A549 (cell line): Measurements from ENCODE around the gene SLC18A3. TPM values are rescaled to one million over a fixed set of nuclear protein-coding genes. Genes with fewer than 3 reads are reported as not detected.

Source experiments
- ATAC-seq, 2 experiments: fragments of 200-7000 bp in 1 of 2; fragments of >200 bp in 1 of 2; cut with Nextera tagmentation in 1 of 2; cut with Tn5 transposase in 1 of 2; 3 replicates each; pipeline versions ENCODE4 v1.8.0 to v1.9.1; 2018 to 2020; ENCODE audit warnings: mild to moderate bottlenecking in 1 of 2, moderate library complexity in 1 of 2
- CTCF ChIA-PET: fragments of 300-600 bp; sonication (Branson Sonifier 250); formaldehyde crosslinking; extraction: SDS; loops from one replicate; lab custom pipeline; 2021; ENCODE audit warnings: antibody characterized with exemption, inconsistent platforms; lab: Yijun Ruan, JAX
- POLR2A ChIA-PET: fragments of 350-600 bp; formaldehyde crosslinking; extraction: SDS; loops from one replicate; lab custom pipeline; 2021; ENCODE audit warnings: antibody characterized with exemption, inconsistent platforms; lab: Yijun Ruan, JAX
- DNase-seq, 2 experiments: peaks; one replicate each; pipeline versions ENCODE4 v3.0.0 to v3.0.0-alpha.2; 2011 to 2016; ENCODE audit warnings: low read depth in 1 of 2, low spot score in 1 of 2
- FAIRE-seq: peaks from 2 replicates; lab custom pipeline; 2011; peaks lifted over from hg19 to GRCh38; lab: Jason Lieb, UNC
- H3K27ac ChIP-seq, 2 experiments: fragments of >200 bp; sonication (Bioruptor Twin); formaldehyde crosslinking; 3 replicates each; pipeline ENCODE4 v1.5.1; 2016 to 2017
- H3K4me1 ChIP-seq: fragments of >200 bp; sonication (Bioruptor Twin); formaldehyde crosslinking; 3 replicates; pipeline ENCODE4 v1.6.1; 2016
- H3K4me2 ChIP-seq: fragments of >200 bp; sonication (Bioruptor Twin); formaldehyde crosslinking; 3 replicates; pipeline ENCODE4 v1.6.1; 2016
- H3K4me3 ChIP-seq: fragments of >200 bp; sonication (Bioruptor Twin); formaldehyde crosslinking; 3 replicates; pipeline ENCODE4 v1.5.1; 2016
- H3K9me3 ChIP-seq: fragments of >200 bp; sonication (Bioruptor Twin); formaldehyde crosslinking; 3 replicates; pipeline ENCODE4 v1.6.1; 2016
- CBX2 ChIP-seq: fragments of 200-600 bp; sonication (generic); IDR thresholded peaks from 2 replicates; pipeline ENCODE4 v1.6.1; 2016; ENCODE audit warnings: low read depth, mild to moderate bottlenecking, borderline replicate concordance
- CHD4 ChIP-seq: fragments of 200-600 bp; sonication (generic); IDR thresholded peaks from 2 replicates; pipeline ENCODE4 v1.6.1; 2016; ENCODE audit warnings: antibody characterized with exemption, mild to moderate bottlenecking, borderline replicate concordance
- ESRRA ChIP-seq: fragments of 150-350 bp; IDR thresholded peaks from 2 replicates; pipeline ENCODE4 v1.6.1; 2014; ENCODE audit warnings: mild to moderate bottlenecking, low read length, borderline replicate concordance
- GATA3 ChIP-seq: IDR thresholded peaks from 2 replicates; pipeline ENCODE4 v1.6.1; 2012; ENCODE audit warnings: borderline replicate concordance
- HOXA7 ChIP-seq: fragments of 250-450 bp; sonication (Bioruptor Pico); IDR thresholded peaks from 2 replicates; pipeline ENCODE4 v1.5.0; 2020; ENCODE audit warnings: mild to moderate bottlenecking, moderate library complexity
- HOXB13 ChIP-seq: fragments of 250-450 bp; sonication (Bioruptor Pico); IDR thresholded peaks from 2 replicates; pipeline ENCODE4 v1.5.0; 2020; ENCODE audit warnings: low read depth, mild to moderate bottlenecking, moderate library complexity
- HOXB5 ChIP-seq: fragments of 250-450 bp; sonication (Bioruptor Pico); IDR thresholded peaks from 2 replicates; pipeline ENCODE4 v1.5.0; 2020; ENCODE audit warnings: mild to moderate bottlenecking, moderate library complexity
- JUNB ChIP-seq: fragments of >200 bp; sonication (Bioruptor Twin); formaldehyde crosslinking; IDR thresholded peaks from 2 replicates; pipeline ENCODE4 v1.6.1; 2016
- KDM5A ChIP-seq: fragments of 200-600 bp; sonication (generic); IDR thresholded peaks from 2 replicates; pipeline ENCODE4 v1.6.1; 2016; ENCODE audit warnings: antibody characterized with exemption, mild to moderate bottlenecking
- MYC ChIP-seq: IDR thresholded peaks from 2 replicates; pipeline ENCODE4 v1.6.1; 2012; ENCODE audit warnings: mild to moderate bottlenecking, inconsistent platforms, low read length, improper control_type of control experiment, borderline replicate concordance
- NFE2L2 ChIP-seq: fragments of 150-350 bp; conservative IDR thresholded peaks from 2 replicates; pipeline ENCODE4 v1.6.1; 2014; ENCODE audit warnings: low read length
- NR3C1 ChIP-seq: fragments of >200 bp; sonication (Bioruptor Twin); formaldehyde crosslinking; IDR thresholded peaks from 3 replicates; pipeline ENCODE4 v1.6.1; 2017
- POLR2AphosphoS2 ChIP-seq: conservative IDR thresholded peaks from 2 replicates; pipeline ENCODE4 v1.6.1; 2012; ENCODE audit warnings: low read length, improper control_type of control experiment, inconsistent platforms
- RAD21 ChIP-seq, 2 experiments: fragments of >200 bp in 1 of 2; sonication (Bioruptor Twin) in 1 of 2; formaldehyde crosslinking in 1 of 2; IDR thresholded peaks in 1 of 2; conservative IDR thresholded peaks in 1 of 2; 2 replicates in 1 of 2; 3 replicates in 1 of 2; pipeline ENCODE4 v1.6.1; 2012 to 2018; ENCODE audit warnings: inconsistent platforms in 1 of 2
- RCOR1 ChIP-seq: fragments of 150-350 bp; IDR thresholded peaks from 2 replicates; pipeline ENCODE4 v1.6.1; 2014; ENCODE audit warnings: antibody characterized with exemption, low read length, low read depth
- REST ChIP-seq: fragments of 200-600 bp; sonication (generic); IDR thresholded peaks from 2 replicates; pipeline ENCODE4 v1.6.1; 2016; ENCODE audit warnings: antibody characterized with exemption, mild to moderate bottlenecking, moderate library complexity
- RNF2 ChIP-seq: fragments of 200-600 bp; sonication (generic); IDR thresholded peaks from 2 replicates; pipeline ENCODE4 v1.6.1; 2016; ENCODE audit warnings: low read depth, mild to moderate bottlenecking, antibody characterized with exemption, moderate library complexity, borderline replicate concordance
- SMC3 ChIP-seq: fragments of >200 bp; sonication (Bioruptor Twin); formaldehyde crosslinking; IDR thresholded peaks from 3 replicates; pipeline ENCODE4 v1.6.1; 2018; ENCODE audit warnings: inconsistent platforms
- TFCP2L1 ChIP-seq: fragments of 250-450 bp; sonication (Bioruptor Pico); IDR thresholded peaks from 2 replicates; pipeline ENCODE4 v1.5.0; 2021; ENCODE audit warnings: mild to moderate bottlenecking
- ZC3H11A ChIP-seq: fragments of 450-650 bp; IDR thresholded peaks from 2 replicates; pipeline ENCODE4 v1.6.1; 2014; ENCODE audit warnings: antibody characterized with exemption, mild to moderate bottlenecking
- ZSCAN20 ChIP-seq: fragments of 250-450 bp; sonication (Bioruptor Pico); IDR thresholded peaks from 2 replicates; pipeline ENCODE4 v1.8.0; 2022; ENCODE audit warnings: mild to moderate bottlenecking, moderate library complexity
- WGBS: methylation state at CpG from one replicate; pipeline ENCODE4 v1.1.6; 2017; ENCODE audit errors: missing lambda C conversion rate; 5-methylcytosine and 5-hydroxymethylcytosine counted together
- polyA plus RNA-seq, 4 experiments: library from polyadenylated mRNA; depleted of rRNA in 3 of 4; stranded (reverse); fragments of >200 nt; fragmentation: RNase III in 1 of 4; extraction: RNeasy Plus Mini Kit Qiagen cat#74134 plus additional on column Dnase treatment in 1 of 4; gene quantifications; 2 replicates in 3 of 4; 3 replicates in 1 of 4; pipeline ENCODE4 v1.2.3, GENCODE V29; 2011 to 2017
- TF ChIP-seq, protein P1 (sequence below): fragments of >200 bp; sonication (Bioruptor Twin); formaldehyde crosslinking; IDR thresholded peaks from 2 replicates; pipeline ENCODE4 v1.6.1; 2016
- TF ChIP-seq, protein P2 (sequence below): fragments of 250-450 bp; sonication (Bioruptor Pico); IDR thresholded peaks from 2 replicates; pipeline ENCODE4 v1.5.0; 2020; ENCODE audit warnings: low read depth, mild to moderate bottlenecking, moderate library complexity

The SLC18A3 gene
- polyA plus RNA-seq, 2 of the 4 experiments (the other 2 are of a cell fraction) = not detected

DNA sequence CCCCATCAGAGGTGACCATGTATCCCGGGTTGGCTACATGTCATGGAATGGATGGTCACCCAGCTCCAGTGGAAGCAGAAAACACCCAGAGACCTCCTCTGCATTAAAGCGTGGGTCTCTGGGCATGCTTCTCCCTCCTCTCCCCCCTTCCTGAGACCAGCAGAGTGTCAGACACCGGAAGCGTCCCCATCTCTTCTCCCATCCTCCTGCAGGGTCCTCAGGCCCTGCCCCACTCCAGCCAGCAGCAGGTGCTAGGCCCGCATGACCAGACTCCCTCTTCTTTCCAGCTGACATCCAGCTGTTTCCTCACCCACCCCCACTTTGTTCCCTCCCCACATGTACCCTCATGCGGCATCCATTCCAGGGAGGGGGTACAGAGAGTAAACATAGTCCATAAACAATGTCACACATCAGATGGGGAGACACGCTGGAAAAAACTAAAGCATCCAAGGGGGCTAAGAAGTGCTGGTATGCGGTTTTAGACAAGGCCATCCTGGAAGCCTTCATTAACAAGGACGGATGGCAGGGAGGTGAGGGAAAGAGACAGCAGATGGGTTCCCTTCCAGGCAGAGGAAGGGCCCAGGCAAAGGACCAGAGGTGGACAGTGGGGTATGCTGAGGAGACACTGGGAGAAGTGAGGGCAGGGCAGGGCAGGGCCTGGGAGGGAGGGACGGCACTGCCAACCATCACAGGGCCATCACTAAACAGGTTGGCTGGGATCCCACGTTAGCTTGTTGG, 12.5 kb upstream of the SLC18A3 start:
- no peak for DNase-seq
- WGBS = 53% methylated on average over 11 of the region's 11 CpGs
- no peak for FAIRE-seq
- Histone ChIP-seq H3K4me2 (no peak overlapping the region), H3K27ac (no peak overlapping the region), H3K4me3 (no peak overlapping the region), H3K9me3 (no peaks in the 10 kb centered on the region)
- no peak for ATAC-seq
- ChIA-PET POLR2A (no interaction called here), CTCF (no interaction called here)
- TF ChIP-seq HOXB13 (CRISPR knock-in tag) = no peak
- no peak for TF ChIP-seq POLR2AphosphoS2
- no peak for TF ChIP-seq RNF2
- no peak for TF ChIP-seq CHD4
- no peak for TF ChIP-seq TFCP2L1 (CRISPR knock-in tag)
- TF ChIP-seq GATA3 = no peak
- TF ChIP-seq KDM5A = no peak
- TF ChIP-seq NR3C1 = no peak
- TF ChIP-seq ESRRA = no peak
- no peak for TF ChIP-seq RAD21 (conservative IDR thresholded peaks at IDR 0.05 in 1 of 2, IDR thresholded peaks at IDR 0.05 in 1 of 2)
- TF ChIP-seq SMC3 = no peak
- TF ChIP-seq MYC = no peak
- no peak for TF ChIP-seq ZC3H11A
- no peak for TF ChIP-seq HOXB5 (CRISPR knock-in tag)
- TF ChIP-seq NFE2L2 = no peak
- TF ChIP-seq, all 56 proteins: peak for 0
- no peaks in the 10 kb centered on the region for H3K4me1 ChIP-seq

- TF ChIP-seq CBX2 (no peak), ZSCAN20 (CRISPR knock-in tag) (no peak), JUNB (no peak), TFCP2L1 (CRISPR knock-in tag) (no peak), RCOR1 (no peak), REST (no peak), HOXA7 (CRISPR knock-in tag) (no peak)
- TF ChIP-seq, protein P1, sequence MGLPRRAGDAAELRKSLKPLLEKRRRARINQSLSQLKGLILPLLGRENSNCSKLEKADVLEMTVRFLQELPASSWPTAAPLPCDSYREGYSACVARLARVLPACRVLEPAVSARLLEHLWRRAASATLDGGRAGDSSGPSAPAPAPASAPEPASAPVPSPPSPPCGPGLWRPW = no peak
- TF ChIP-seq, protein P2, sequence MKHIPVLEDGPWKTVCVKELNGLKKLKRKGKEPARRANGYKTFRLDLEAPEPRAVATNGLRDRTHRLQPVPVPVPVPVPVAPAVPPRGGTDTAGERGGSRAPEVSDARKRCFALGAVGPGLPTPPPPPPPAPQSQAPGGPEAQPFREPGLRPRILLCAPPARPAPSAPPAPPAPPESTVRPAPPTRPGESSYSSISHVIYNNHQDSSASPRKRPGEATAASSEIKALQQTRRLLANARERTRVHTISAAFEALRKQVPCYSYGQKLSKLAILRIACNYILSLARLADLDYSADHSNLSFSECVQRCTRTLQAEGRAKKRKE (CRISPR knock-in tag) = no peak
- DNase-seq (no peak), FAIRE-seq (no peak), ATAC-seq (no peak)
- 41% methylated on average over 8 of the region's 8 CpGs for WGBS
- ChIA-PET CTCF (no interaction called here), POLR2A (no interaction called here)
- H3K4me1 ChIP-seq = no peaks in the 10 kb centered on the region
- H3K4me3 ChIP-seq = no peak overlapping the region
- H3K9me3 ChIP-seq = no peaks in the 10 kb centered on the region
- H3K4me2 ChIP-seq = no peak overlapping the region
- no peak overlapping the region for H3K27ac ChIP-seq
Observed at GRCh38 chr10:49598164-49598856, 11.8 kb upstream of the SLC18A3 start.
